Right lobe of liver (tissue), 6 donors: ENCODE measurements around the gene LEP. TPM values are rescaled to one million over a fixed set of nuclear protein-coding genes. Genes with fewer than 3 reads are reported as not detected.

Experiments
- ATAC-seq, 4 donors: fragments of 200-7000 bp; cut with Tn5 transposase; one replicate each; pipeline ENCODE4 v1.9.1; 2020; ENCODE audit warnings: mild to moderate bottlenecking in 4 of 4, moderate library complexity in 4 of 4
- DNase-seq, 3 donors: peaks; one replicate each; pipeline ENCODE4 v3.0.0-alpha.2; 2020
- H3K27ac ChIP-seq, 3 donors: fragments of 200-600 bp; one replicate each; pipeline ENCODE4 v1.8.0; 2022
- H3K27me3 ChIP-seq, 2 donors: fragments of 200-600 bp; one replicate each; pipeline ENCODE4 v1.8.0; 2022
- H3K36me3 ChIP-seq, 4 donors: fragments of 200-600 bp; sonication (generic) in 1 of 4; one replicate each; pipeline versions ENCODE4 v1.5.1 to v1.8.0; 2017 to 2022; ENCODE audit warnings: control low read depth in 1 of 4
- H3K4me1 ChIP-seq, 4 donors: fragments of 200-600 bp; sonication (generic) in 1 of 4; one replicate each; pipeline versions ENCODE4 v1.5.1 to v1.8.0; 2017 to 2022; ENCODE audit warnings: control low read depth in 1 of 4
- H3K4me3 ChIP-seq, 3 donors: fragments of 200-600 bp; one replicate each; pipeline ENCODE4 v1.8.0; 2022
- H3K9me3 ChIP-seq, 4 donors: fragments of 200-600 bp; sonication (generic) in 1 of 4; one replicate each; pipeline versions ENCODE4 v1.5.1 to v1.8.0; 2017 to 2022; ENCODE audit warnings: control low read depth in 1 of 4
- CTCF ChIP-seq, 4 donors: fragments of 200-600 bp in 3 of 4; fragments of 450-650 bp in 1 of 4; IDR thresholded peaks; one replicate each; pipeline versions ENCODE4 v1.5.1 to v1.8.0; 2016 to 2022; ENCODE audit warnings: antibody characterized with exemption in 4 of 4, mild to moderate bottlenecking in 2 of 4
- POLR2A ChIP-seq: fragments of 450-650 bp; IDR thresholded peaks from one replicate; pipeline ENCODE4 v1.6.1; 2017; ENCODE audit warnings: antibody characterized with exemption, mild to moderate bottlenecking
- WGBS: methylation state at CpG from one replicate; pipeline ENCODE4 v1.1.6; 2018; ENCODE audit warnings: low coverage, low lambda C conversion rate; ENCODE audit not compliant: insufficient coverage; ENCODE audit errors: missing lambda C conversion rate; 5-methylcytosine and 5-hydroxymethylcytosine counted together
- intact Hi-C, 2 donors: fragments of 100-400 bp; cut with DNase I; formaldehyde crosslinking; loops; one replicate each; pipeline versions ENCODE4 v1.11.2 to v1.14.1; 2022
- total RNA-seq, 6 experiments: library from RNA; depleted of rRNA in 2 of 6; stranded (reverse); fragments of >200 nt in 2 of 6; fragmentation: NEBNext Ultra II Directional in 3 of 6; extraction: Animal tissue kit (Norgen Biotek cat#: 25700) in 3 of 6; gene quantifications; one replicate each; pipeline versions ENCODE4 v1.1.0 to v1.2.4, GENCODE V29; 2016 to 2023
- donor health status: DM: no; HTN: yes; CAD: no.
- donor health status: DM: no; HTN: no; CAD: no.
- donor health status: DM: no; HTN: no; CAD: no.
- donor health status: DM: no; HTN: yes; CAD: no.
- donor health status: DM: no; HTN: yes; CAD: no.

Gene LEP
- total RNA-seq, 6 experiments from 2014 or later: not detected

GRCh38 chr7:128214463-128214862, 26.6 kb upstream of the LEP start:
- Histone ChIP-seq H3K36me3 (no peaks in the 10 kb centered on the region), H3K4me3 (no peak overlapping the region), H3K27ac (no peak overlapping the region), H3K9me3 (no peaks in the 10 kb centered on the region), H3K4me1 (no peaks in the 10 kb centered on the region), H3K27me3 (no peaks in the 10 kb centered on the region)
- ATAC-seq (no peak), DNase-seq (no peak)
- TF ChIP-seq POLR2A: no peak
- no peak for TF ChIP-seq CTCF (IDR thresholded peaks at IDR 0.05)
- intact Hi-C loops: loop anchor here in 1 of 2 donors (5.0 kb wide), 1 partner anchor 77 kb away; no protein-coding TSS in a partner anchor
- 83% methylated on average over 1 of the region's 1 CpG for WGBS

- 63% methylated on average over 3 of the region's 3 CpGs for WGBS
- TF ChIP-seq CTCF (IDR thresholded peaks at IDR 0.05): no peak
- no peak for TF ChIP-seq POLR2A
- Histone ChIP-seq H3K27ac (no peak overlapping the region), H3K4me1 (no peaks in the 10 kb centered on the region), H3K9me3 (no peaks in the 10 kb centered on the region), H3K27me3 (no peaks in the 10 kb centered on the region), H3K4me3 (no peak overlapping the region), H3K36me3 (no peaks in the 10 kb centered on the region)
- no peak for DNase-seq
- ATAC-seq: no peak
- intact Hi-C loops: no loop called here
Measured at GRCh38 chr7:128215281-128215680, 25.8 kb upstream of the LEP start.

GRCh38 chr7:128215739-128216138, 25.3 kb upstream of the LEP start:
- H3K4me1 ChIP-seq: no peaks in the 10 kb centered on the region
- H3K9me3 ChIP-seq: no peaks in the 10 kb centered on the region
- DNase-seq (no peak), ATAC-seq (no peak)
- no peaks in the 10 kb centered on the region for H3K36me3 ChIP-seq
- intact Hi-C loops: no loop called here
- TF ChIP-seq CTCF (IDR thresholded peaks at IDR 0.05): no peak
- TF ChIP-seq POLR2A: no peak
- no peaks in the 10 kb centered on the region for H3K27me3 ChIP-seq
- H3K4me3 ChIP-seq: no peak overlapping the region
- 63% methylated on average over 1 of the region's 1 CpG for WGBS
- H3K27ac ChIP-seq: no peak overlapping the region

GRCh38 chr7:128217030-128217805, 23.9 kb upstream of the LEP start:
- no peak for TF ChIP-seq POLR2A
- TF ChIP-seq CTCF (IDR thresholded peaks at IDR 0.05): no peak
- peak in 3 of 4 donors; percentile 18 to 22 (median 22) for ATAC-seq
- H3K4me3 ChIP-seq: no peak overlapping the region
- H3K27me3 ChIP-seq: no peaks in the 10 kb centered on the region
- intact Hi-C loops: no loop called here
- H3K9me3 ChIP-seq: no peaks in the 10 kb centered on the region
- H3K36me3 ChIP-seq: no peaks in the 10 kb centered on the region
- peak in 2 of 3 donors; percentile 45 to 73 for DNase-seq
- no peaks in the 10 kb centered on the region for H3K4me1 ChIP-seq
- H3K27ac ChIP-seq: no peak overlapping the region
- 63% methylated on average over 5 of the region's 12 CpGs for WGBS
